Activated naive CD4-positive, alpha-beta T cell (primary cell): Measurements from ENCODE around the gene KLHDC1.
"Not testable (repeated sequence)": the region's sequence is repeated elsewhere in the genome, so short reads cannot be mapped to it uniquely, and the experiment has no call there.

Experiments used
- DNase-seq, 4 experiments: peaks; one replicate each; lab custom pipeline; 2025; lab: John Stamatoyannopoulos, UW

The KLHDC1 gene

GRCh38 chr14:49692811-49693734 lies at the start of gene KLHDC1:
KLHDC1 (plus strand) TSS chr14:49693120; CDS start chr14:49693195, 75 bp downstream.
- DNase-seq = peak; percentile 12 to 75 (median 51)

- DNase-seq = no peak
Measured at GRCh38 chr14:49653508-49653907, 39.4 kb upstream of the KLHDC1 start.

GRCh38 chr14:49654511-49654910 lies 38.4 kb upstream of the KLHDC1 start:
- no peak for DNase-seq

GRCh38 chr14:49657500-49657899 lies 35.4 kb upstream of the KLHDC1 start:
- not testable (repeated sequence) for DNase-seq

GRCh38 chr14:49659526-49660455 lies 33.1 kb upstream of the KLHDC1 start:
- DNase-seq = no peak

GRCh38 chr14:49670475-49670874 lies 22.4 kb upstream of the KLHDC1 start:
- DNase-seq = no peak

- no peak for DNase-seq
Measured at GRCh38 chr14:49673586-49673985, 19.3 kb upstream of the KLHDC1 start.

- DNase-seq = no peak
Measured at GRCh38 chr14:49677643-49678042, 15.3 kb upstream of the KLHDC1 start.

- no peak for DNase-seq
Measured at GRCh38 chr14:49679271-49679670, 13.6 kb upstream of the KLHDC1 start.

GRCh38 chr14:49686425-49686824 lies 6.5 kb upstream of the KLHDC1 start:
- DNase-seq = no peak

- DNase-seq = peak; percentile 45 to 67 (median 58)
Measured at GRCh38 chr14:49687942-49688700, 4.8 kb upstream of the KLHDC1 start, which contains the start of gene POLE2. POLE2 (minus strand) TSS chr14:49688214; CDS start chr14:49688203, 11 bp downstream.

GRCh38 chr14:49688701-49689030 lies 4.3 kb upstream of the KLHDC1 start:
- DNase-seq = no peak

GRCh38 chr14:49691031-49691430 lies 1.9 kb upstream of the KLHDC1 start:
- no peak for DNase-seq

- DNase-seq = no peak
Measured at GRCh38 chr14:49692193-49692757, 645 bp upstream of the KLHDC1 start.

- DNase-seq = not testable (repeated sequence)
Measured at GRCh38 chr14:49693735-49694124, 810 bp downstream of the KLHDC1 start.

- DNase-seq = no peak
Measured at GRCh38 chr14:49702725-49703124, 9.8 kb downstream of the KLHDC1 start.

- no peak for DNase-seq
Measured at GRCh38 chr14:49703965-49704364, 11.0 kb downstream of the KLHDC1 start.

- not testable (repeated sequence) for DNase-seq
Measured at GRCh38 chr14:49704471-49704870, 11.6 kb downstream of the KLHDC1 start.

GRCh38 chr14:49710993-49711392 lies 18.1 kb downstream of the KLHDC1 start:
- DNase-seq = not testable (repeated sequence)

- DNase-seq = no peak
Measured at GRCh38 chr14:49720744-49721143, 27.8 kb downstream of the KLHDC1 start.

- not testable (repeated sequence) for DNase-seq
Measured at GRCh38 chr14:49721733-49722435, 29.0 kb downstream of the KLHDC1 start.
